ENCODE data around the gene AK6.
"Not testable (repeated sequence)": the region's sequence is repeated elsewhere in the genome, so short reads cannot be mapped to it uniquely, and the experiment has no call there.

GRCh38 chr5:69333668-69334315 lies 35.5 kb downstream of the AK6 start:
- not testable (repeated sequence) for TF ChIP-seq POLR2AphosphoS2 (IDR thresholded peaks at IDR 0.05; ENCODE audit: low read depth, low read length); CHD2 (IDR thresholded peaks at IDR 0.05; ENCODE audit: borderline replicate concordance, low read depth, low read length); CBX3 (IDR thresholded peaks at IDR 0.05; ENCODE audit: borderline replicate concordance, low read depth); CUX1 (IDR thresholded peaks at IDR 0.05; ENCODE audit: insufficient replicate concordance, low read depth, low read length); MYB (IDR thresholded peaks at IDR 0.05; ENCODE audit: borderline replicate concordance, low read depth, low read length); SP1 (IDR thresholded peaks at IDR 0.05; ENCODE audit: low read depth, low read length); EP300 (IDR thresholded peaks at IDR 0.05; ENCODE audit: borderline replicate concordance in 1 of 2, control insufficient read depth in 1 of 2, low read depth in 2 of 2, low read length in 2 of 2); CTCF (IDR thresholded peaks at IDR 0.05 in 2 of 3, conservative IDR thresholded peaks at IDR 0.05 in 1 of 3; ENCODE audit: control insufficient read depth in 2 of 3, extremely low read depth in 1 of 3, insufficient read depth in 1 of 3, low read depth in 3 of 3, low read length in 3 of 3); IRF3 (IDR thresholded peaks at IDR 0.05); PBX3 (IDR thresholded peaks at IDR 0.05; ENCODE audit: insufficient replicate concordance, low read depth, low read length); ATF3 (IDR thresholded peaks at IDR 0.05; ENCODE audit: borderline replicate concordance, extremely low read depth, low read depth, low read length); RB1 (IDR thresholded peaks at IDR 0.05; ENCODE audit: borderline replicate concordance); REST (IDR thresholded peaks at IDR 0.05; ENCODE audit: low read depth, low read length)

All from GM12878 (cell line).